ENCODE results near the gene MEAK7. TPM values are rescaled to one million over a fixed set of nuclear protein-coding genes. Genes with fewer than 3 reads are reported as not detected.

MEAK7 gene
- total RNA-seq, 2 donors from 2014 or later = 11.2 to 19.0 TPM

- H3K36me3 Mint-ChIP-seq = no peaks in the 10 kb centered on the region
- no peak for DNase-seq (ENCODE audit: low spot score in 2 of 2)
- no peaks in the 10 kb centered on the region for H3K9me3 Mint-ChIP-seq
- H3K27ac Mint-ChIP-seq = no peak overlapping the region
- ATAC-seq = no peak
These were observed 17.1 kb downstream of the MEAK7 start for GRCh38 chr16:84487358-84487757.

- no peak overlapping the region for H3K27ac Mint-ChIP-seq
- DNase-seq (ENCODE audit: low spot score in 2 of 2) (no peak), ATAC-seq (no peak)
- H3K36me3 Mint-ChIP-seq = no peaks in the 10 kb centered on the region
- H3K9me3 Mint-ChIP-seq = no peaks in the 10 kb centered on the region
These were observed 17.8 kb downstream of the MEAK7 start for GRCh38 chr16:84486551-84487235.

GRCh38 chr16:84486126-84486525 lies 18.3 kb downstream of the MEAK7 start:
- Mint-ChIP-seq H3K36me3 (no peaks in the 10 kb centered on the region), H3K9me3 (no peaks in the 10 kb centered on the region), H3K27ac (no peak overlapping the region)
- ATAC-seq = no peak
- DNase-seq (ENCODE audit: low spot score in 2 of 2) = no peak

- ATAC-seq (no peak), DNase-seq (ENCODE audit: low spot score in 2 of 2) (no peak)
- Mint-ChIP-seq H3K27ac (no peak overlapping the region), H3K9me3 (no peaks in the 10 kb centered on the region), H3K36me3 (no peaks in the 10 kb centered on the region)
These were observed 19.0 kb downstream of the MEAK7 start for GRCh38 chr16:84485255-84486010.

- no peak for DNase-seq (ENCODE audit: low spot score in 2 of 2)
These were observed 19.7 kb downstream of the MEAK7 start for GRCh38 chr16:84484579-84485254.

GRCh38 chr16:84483882-84484565 lies 20.4 kb downstream of the MEAK7 start:
- Mint-ChIP-seq H3K27ac (no peak overlapping the region), H3K36me3 (no peaks in the 10 kb centered on the region), H3K9me3 (no peaks in the 10 kb centered on the region)
- DNase-seq (ENCODE audit: low spot score in 2 of 2) (no peak), ATAC-seq (no peak)

More at GRCh38 chr16:84484579-84485254, 19.7 kb downstream of the MEAK7 start:
- ATAC-seq = no peak
- Mint-ChIP-seq H3K36me3 (no peaks in the 10 kb centered on the region), H3K27ac (no peak overlapping the region), H3K9me3 (no peaks in the 10 kb centered on the region)

- no peaks in the 10 kb centered on the region for H3K36me3 Mint-ChIP-seq
- DNase-seq (ENCODE audit: low spot score in 2 of 2) (no peak), ATAC-seq (no peak)
- no peak overlapping the region for H3K27ac Mint-ChIP-seq
- no peaks in the 10 kb centered on the region for H3K9me3 Mint-ChIP-seq
These were observed 21.2 kb downstream of the MEAK7 start for GRCh38 chr16:84482951-84483881.

- Mint-ChIP-seq H3K36me3 (no peaks in the 10 kb centered on the region), H3K9me3 (no peaks in the 10 kb centered on the region)
- no peak for ATAC-seq
These were observed 22.2 kb downstream of the MEAK7 start for GRCh38 chr16:84482001-84482891.

GRCh38 chr16:84481051-84481735 lies 23.3 kb downstream of the MEAK7 start:
- Mint-ChIP-seq H3K9me3 (no peaks in the 10 kb centered on the region), H3K27ac (peak overlapping the region in 1 of 2 donors; percentile 76), H3K36me3 (no peaks in the 10 kb centered on the region)
- no peak for ATAC-seq
- no peak for DNase-seq (ENCODE audit: low spot score in 2 of 2)

More at GRCh38 chr16:84482001-84482891, 22.2 kb downstream of the MEAK7 start:
- peak overlapping the region; percentile 4 to 76 for H3K27ac Mint-ChIP-seq
- DNase-seq (ENCODE audit: low spot score in 2 of 2) = no peak

GRCh38 chr16:84479716-84480450 lies 24.6 kb downstream of the MEAK7 start:
- DNase-seq (ENCODE audit: low spot score in 2 of 2) (no peak), ATAC-seq (no peak)
- Mint-ChIP-seq H3K27ac (no peak overlapping the region), H3K36me3 (peaks cover 0 to 7% of the 10 kb centered on the region in 2 donors), H3K9me3 (peaks cover 0 to 7% of the 10 kb centered on the region in 2 donors)

- DNase-seq (ENCODE audit: low spot score in 2 of 2) (no peak), ATAC-seq (peak in 1 of 2 donors; percentile 46)
- peaks cover 0 to 11% of the 10 kb centered on the region in 2 donors for H3K9me3 Mint-ChIP-seq
- H3K36me3 Mint-ChIP-seq = peaks cover 0 to 12% of the 10 kb centered on the region in 2 donors
- H3K27ac Mint-ChIP-seq = no peak overlapping the region
These were observed 26.1 kb downstream of the MEAK7 start for GRCh38 chr16:84478172-84478947.

- Mint-ChIP-seq H3K9me3 (peaks cover 0 to 15% of the 10 kb centered on the region in 2 donors), H3K27ac (no peak overlapping the region), H3K36me3 (peaks cover 0 to 16% of the 10 kb centered on the region in 2 donors)
- DNase-seq (ENCODE audit: low spot score in 2 of 2) = no peak
- no peak for ATAC-seq
These were observed 26.8 kb downstream of the MEAK7 start for GRCh38 chr16:84477661-84478060.

GRCh38 chr16:84476401-84476800 lies 28.1 kb downstream of the MEAK7 start:
- no peak overlapping the region for H3K27ac Mint-ChIP-seq
- peaks cover 0 to 22% of the 10 kb centered on the region in 2 donors for H3K9me3 Mint-ChIP-seq
- ATAC-seq (no peak), DNase-seq (ENCODE audit: low spot score in 2 of 2) (no peak)
- H3K36me3 Mint-ChIP-seq = peaks cover 6 to 26% of the 10 kb centered on the region in 2 donors

All from activated naive CD4-positive, alpha-beta T cell treated with anti-CD3 and anti-CD28 coated beads, Interleukin-2, amount 50 U/mL, for 72 hours (primary cell).